Measurements from ENCODE around the gene EFNA5. TPM values are rescaled to one million over a fixed set of nuclear protein-coding genes. Genes with fewer than 3 reads are reported as not detected.
A peak's percentile ranks its signal among the peaks of the same experiment; 100 is the strongest.

The EFNA5 gene
- total RNA-seq, 2 donors from 2014 or later, result 6.0 to 13.5 TPM

GRCh38 chr5:107373549-107374263 lies 297.0 kb downstream of the EFNA5 start:
- H3K4me1 ChIP-seq (ENCODE audit: control insufficient read depth in 1 of 2, low read depth in 2 of 2), result peaks cover 0 to 33% of the 10 kb centered on the region in 2 donors
- no peaks in the 10 kb centered on the region for H3K27me3 ChIP-seq (replicated peaks; ENCODE audit: insufficient read depth)
- no peak overlapping the region for H3K27ac ChIP-seq
- DNase-seq (ENCODE audit: low spot score), result no peak
- H3K36me3 ChIP-seq, result no peaks in the 10 kb centered on the region
- no peak for ATAC-seq (ENCODE audit: insufficient number of reproducible peaks, low FRiP score, low read depth)
- TF ChIP-seq CTCF (IDR thresholded peaks at IDR 0.05), result no peak
- peak overlapping the region; percentile 51 for H3K4me3 ChIP-seq
- H3K9me3 ChIP-seq, result no peaks in the 10 kb centered on the region

GRCh38 chr5:107372723-107373450 lies 297.9 kb downstream of the EFNA5 start:
- Histone ChIP-seq H3K4me1 (ENCODE audit: control insufficient read depth in 1 of 2, low read depth in 2 of 2) (peaks cover 0 to 33% of the 10 kb centered on the region in 2 donors), H3K27ac (peak overlapping the region; percentile 25 to 33), H3K4me3 (peak overlapping the region; percentile 51), H3K27me3 (replicated peaks; ENCODE audit: insufficient read depth) (no peaks in the 10 kb centered on the region), H3K36me3 (no peaks in the 10 kb centered on the region), H3K9me3 (no peaks in the 10 kb centered on the region)
- DNase-seq (ENCODE audit: low spot score), result no peak
- TF ChIP-seq CTCF (IDR thresholded peaks at IDR 0.05), result no peak
- ATAC-seq (ENCODE audit: insufficient number of reproducible peaks, low FRiP score, low read depth), result no peak

GRCh38 chr5:107370396-107370968 lies 300.3 kb downstream of the EFNA5 start:
- DNase-seq (ENCODE audit: low spot score) (no peak), ATAC-seq (ENCODE audit: insufficient number of reproducible peaks, low FRiP score, low read depth) (no peak)
- Histone ChIP-seq H3K9me3 (no peaks in the 10 kb centered on the region), H3K36me3 (no peaks in the 10 kb centered on the region), H3K4me1 (ENCODE audit: control insufficient read depth in 1 of 2, low read depth in 2 of 2) (peaks cover 0 to 33% of the 10 kb centered on the region in 2 donors), H3K27ac (no peak overlapping the region), H3K27me3 (replicated peaks; ENCODE audit: insufficient read depth) (no peaks in the 10 kb centered on the region), H3K4me3 (no peak overlapping the region)
- no peak for TF ChIP-seq CTCF (IDR thresholded peaks at IDR 0.05)

- ATAC-seq (ENCODE audit: insufficient number of reproducible peaks, low FRiP score, low read depth) (no peak), DNase-seq (ENCODE audit: low spot score) (no peak)
- H3K9me3 ChIP-seq, result no peaks in the 10 kb centered on the region
- no peaks in the 10 kb centered on the region for H3K27me3 ChIP-seq (replicated peaks; ENCODE audit: insufficient read depth)
- no peak overlapping the region for H3K27ac ChIP-seq
- TF ChIP-seq CTCF (IDR thresholded peaks at IDR 0.05), result no peak
- no peak overlapping the region for H3K4me3 ChIP-seq
- no peaks in the 10 kb centered on the region for H3K36me3 ChIP-seq
- H3K4me1 ChIP-seq (ENCODE audit: control insufficient read depth in 1 of 2, low read depth in 2 of 2), result peaks cover 0 to 33% of the 10 kb centered on the region in 2 donors
Observed at GRCh38 chr5:107369622-107370021, 301.1 kb downstream of the EFNA5 start.

GRCh38 chr5:107368615-107369014 lies 302.1 kb downstream of the EFNA5 start:
- H3K27me3 ChIP-seq (replicated peaks; ENCODE audit: insufficient read depth), result no peaks in the 10 kb centered on the region
- peaks cover 0 to 25% of the 10 kb centered on the region in 2 donors for H3K4me1 ChIP-seq (ENCODE audit: control insufficient read depth in 1 of 2, low read depth in 2 of 2)
- no peak overlapping the region for H3K4me3 ChIP-seq
- no peaks in the 10 kb centered on the region for H3K9me3 ChIP-seq
- ATAC-seq (ENCODE audit: insufficient number of reproducible peaks, low FRiP score, low read depth), result no peak
- no peak for TF ChIP-seq CTCF (IDR thresholded peaks at IDR 0.05)
- no peaks in the 10 kb centered on the region for H3K36me3 ChIP-seq
- DNase-seq (ENCODE audit: low spot score), result no peak
- H3K27ac ChIP-seq, result no peak overlapping the region
